Peyer's patch (tissue), 4 donors: ENCODE results near the gene TUBG2. TPM values are rescaled to one million over a fixed set of nuclear protein-coding genes. Genes with fewer than 3 reads are reported as not detected.

Source experiments
- DNase-seq, 3 donors: peaks; one replicate each; pipeline ENCODE4 v3.0.0-alpha.2; 2017 to 2019
- H3K27ac ChIP-seq, 4 donors: fragments of 200-600 bp; sonication (generic); one replicate each; pipeline ENCODE4 v1.5.1; 2016 to 2019
- H3K27me3 ChIP-seq, 2 donors: fragments of 200-600 bp; sonication (generic); one replicate each; pipeline ENCODE4 v1.5.1; 2019
- H3K36me3 ChIP-seq, 3 donors: fragments of 200-600 bp; sonication (generic); one replicate each; pipeline ENCODE4 v1.5.1; 2016 to 2019
- H3K4me1 ChIP-seq, 4 donors: fragments of 200-600 bp; sonication (generic); one replicate each; pipeline ENCODE4 v1.5.1; 2016 to 2019
- H3K4me3 ChIP-seq, 4 donors: fragments of 200-600 bp; sonication (generic); 1 replicate in 3 of 4; 2 replicates in 1 of 4; pipeline ENCODE4 v1.5.1; 2016 to 2019; ENCODE audit warnings: mild to moderate bottlenecking in 1 of 4
- H3K9me3 ChIP-seq, 4 donors: fragments of 200-600 bp; sonication (generic); one replicate each; pipeline ENCODE4 v1.5.1; 2016 to 2019; ENCODE audit warnings: mild to moderate bottlenecking in 1 of 4
- POLR2A ChIP-seq, 2 donors: fragments of 450-650 bp; IDR thresholded peaks; one replicate each; pipeline ENCODE4 v1.5.1; 2017; ENCODE audit warnings: antibody characterized with exemption in 2 of 2, mild to moderate bottlenecking in 2 of 2, moderate library complexity in 2 of 2
- total RNA-seq, 4 donors: library from RNA; depleted of rRNA; stranded (reverse); fragments of >200 nt; gene quantifications; one replicate each; pipeline ENCODE4 v1.1.0, GENCODE V29; 2016
- TF ChIP-seq, protein P1 (sequence below), 6 experiments: fragments of 450-650 bp in 4 of 6; fragments of 200-600 bp in 2 of 6; sonication (generic) in 1 of 6; IDR thresholded peaks; one replicate each; pipeline ENCODE4 v1.5.1; 2017 to 2019; ENCODE audit warnings: antibody characterized with exemption in 6 of 6, mild to moderate bottlenecking in 3 of 6, moderate library complexity in 1 of 6

Gene TUBG2
- total RNA-seq, 4 donors from 2014 or later: 5.6 to 79.2 (median 16.6) TPM

DNA sequence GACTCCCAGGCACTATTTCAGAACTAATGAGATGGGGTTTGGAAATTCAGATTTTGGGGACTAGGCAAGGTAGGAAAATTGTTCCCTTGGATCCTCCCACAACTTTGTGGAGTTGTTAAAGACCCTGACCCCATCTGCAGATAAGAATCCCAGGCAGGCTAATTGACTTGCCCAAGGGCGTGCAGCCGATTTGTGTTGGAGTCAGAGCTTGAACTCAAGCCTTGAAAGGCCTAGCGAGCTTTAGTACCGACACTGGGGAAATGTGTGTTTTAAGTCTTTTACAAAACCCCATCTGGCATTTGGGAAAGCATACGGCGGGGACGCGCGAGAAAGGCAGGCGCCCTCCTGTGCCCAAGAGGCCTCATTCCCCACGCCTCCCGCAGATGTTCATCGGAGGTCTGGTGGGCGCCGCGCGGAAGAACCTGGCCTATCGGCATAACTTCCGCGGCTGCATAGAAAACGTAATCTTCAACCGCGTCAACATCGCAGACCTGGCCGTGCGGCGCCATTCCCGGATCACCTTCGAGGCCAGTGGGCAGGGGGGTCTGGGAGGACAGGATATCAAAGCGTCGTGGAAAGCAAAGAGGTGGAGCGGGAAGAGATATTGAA lies 27.5 kb downstream of the TUBG2 start:
- H3K27ac ChIP-seq: no peak overlapping the region
- H3K4me1 ChIP-seq: peaks cover 3 to 27% (median 7%) of the 10 kb centered on the region in 4 donors
- no peak for DNase-seq
- H3K27me3 ChIP-seq: no peaks in the 10 kb centered on the region
- no peaks in the 10 kb centered on the region for H3K36me3 ChIP-seq
- no peak for TF ChIP-seq POLR2A (IDR thresholded peaks at IDR 0.05)
- TF ChIP-seq, protein P1, sequence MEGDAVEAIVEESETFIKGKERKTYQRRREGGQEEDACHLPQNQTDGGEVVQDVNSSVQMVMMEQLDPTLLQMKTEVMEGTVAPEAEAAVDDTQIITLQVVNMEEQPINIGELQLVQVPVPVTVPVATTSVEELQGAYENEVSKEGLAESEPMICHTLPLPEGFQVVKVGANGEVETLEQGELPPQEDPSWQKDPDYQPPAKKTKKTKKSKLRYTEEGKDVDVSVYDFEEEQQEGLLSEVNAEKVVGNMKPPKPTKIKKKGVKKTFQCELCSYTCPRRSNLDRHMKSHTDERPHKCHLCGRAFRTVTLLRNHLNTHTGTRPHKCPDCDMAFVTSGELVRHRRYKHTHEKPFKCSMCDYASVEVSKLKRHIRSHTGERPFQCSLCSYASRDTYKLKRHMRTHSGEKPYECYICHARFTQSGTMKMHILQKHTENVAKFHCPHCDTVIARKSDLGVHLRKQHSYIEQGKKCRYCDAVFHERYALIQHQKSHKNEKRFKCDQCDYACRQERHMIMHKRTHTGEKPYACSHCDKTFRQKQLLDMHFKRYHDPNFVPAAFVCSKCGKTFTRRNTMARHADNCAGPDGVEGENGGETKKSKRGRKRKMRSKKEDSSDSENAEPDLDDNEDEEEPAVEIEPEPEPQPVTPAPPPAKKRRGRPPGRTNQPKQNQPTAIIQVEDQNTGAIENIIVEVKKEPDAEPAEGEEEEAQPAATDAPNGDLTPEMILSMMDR (IDR thresholded peaks at IDR 0.05): no peak
- H3K4me3 ChIP-seq: no peak overlapping the region
- no peaks in the 10 kb centered on the region for H3K9me3 ChIP-seq

DNA sequence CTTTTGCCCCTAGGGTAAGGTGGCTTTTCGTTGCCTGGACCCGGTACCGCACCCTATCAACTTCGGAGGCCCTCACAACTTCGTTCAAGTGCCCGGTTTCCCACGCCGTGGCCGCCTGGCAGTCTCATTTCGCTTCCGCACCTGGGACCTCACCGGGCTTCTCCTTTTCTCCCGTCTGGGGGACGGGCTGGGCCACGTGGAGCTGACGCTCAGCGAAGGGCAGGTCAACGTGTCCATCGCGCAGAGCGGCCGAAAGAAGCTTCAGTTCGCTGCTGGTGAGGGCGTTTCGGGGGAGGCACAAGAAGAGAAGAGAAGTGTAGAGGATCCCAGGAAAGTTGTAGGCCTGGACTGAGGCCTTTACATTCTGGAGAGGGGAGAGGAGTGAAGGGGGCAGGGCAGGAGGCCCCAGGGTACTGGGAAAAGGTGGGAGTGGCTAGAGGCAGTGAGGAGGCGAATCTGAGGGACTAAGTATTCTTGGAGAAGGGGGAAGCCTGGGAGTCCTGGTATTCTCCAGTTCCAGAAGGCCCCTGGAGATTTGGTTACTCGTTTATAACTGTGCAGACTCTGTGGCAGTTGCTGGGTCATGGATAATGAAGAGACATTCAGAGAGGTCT lies 28.7 kb downstream of the TUBG2 start:
- Histone ChIP-seq H3K27ac (no peak overlapping the region), H3K9me3 (no peaks in the 10 kb centered on the region), H3K36me3 (no peaks in the 10 kb centered on the region), H3K4me1 (peaks cover 0 to 18% (median 2%) of the 10 kb centered on the region in 4 donors), H3K4me3 (no peak overlapping the region), H3K27me3 (no peaks in the 10 kb centered on the region)
- DNase-seq: no peak
- TF ChIP-seq, protein P1 (IDR thresholded peaks at IDR 0.05): no peak

DNA sequence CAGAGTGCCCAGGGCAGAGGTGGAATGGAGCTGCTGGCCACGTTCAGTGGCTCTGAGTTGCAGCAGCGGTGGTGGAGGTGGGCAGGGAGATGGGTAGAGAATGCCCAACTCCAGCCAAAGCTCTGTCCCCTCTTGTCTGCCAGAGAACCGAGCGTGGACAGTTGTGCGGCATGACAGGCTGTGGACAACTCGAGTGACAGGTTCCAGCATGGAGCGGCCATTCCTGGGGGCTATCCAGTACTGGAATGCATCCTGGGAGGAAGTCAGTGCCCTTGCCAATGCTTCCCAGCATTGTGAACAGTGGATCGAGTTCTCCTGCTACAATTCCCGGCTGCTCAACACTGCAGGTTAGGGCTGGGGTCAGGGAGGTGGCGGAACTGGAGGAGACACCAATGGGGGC lies 31.5 kb downstream of the TUBG2 start:
- Histone ChIP-seq H3K4me3 (no peak overlapping the region), H3K4me1 (no peaks in the 10 kb centered on the region), H3K27me3 (no peaks in the 10 kb centered on the region), H3K27ac (no peak overlapping the region), H3K36me3 (peaks cover 0 to 3% (median 0%) of the 10 kb centered on the region in 3 donors), H3K9me3 (no peaks in the 10 kb centered on the region)
- TF ChIP-seq, protein P1 (IDR thresholded peaks at IDR 0.05): no peak
- TF ChIP-seq POLR2A (IDR thresholded peaks at IDR 0.05): no peak
- no peak for DNase-seq

DNA sequence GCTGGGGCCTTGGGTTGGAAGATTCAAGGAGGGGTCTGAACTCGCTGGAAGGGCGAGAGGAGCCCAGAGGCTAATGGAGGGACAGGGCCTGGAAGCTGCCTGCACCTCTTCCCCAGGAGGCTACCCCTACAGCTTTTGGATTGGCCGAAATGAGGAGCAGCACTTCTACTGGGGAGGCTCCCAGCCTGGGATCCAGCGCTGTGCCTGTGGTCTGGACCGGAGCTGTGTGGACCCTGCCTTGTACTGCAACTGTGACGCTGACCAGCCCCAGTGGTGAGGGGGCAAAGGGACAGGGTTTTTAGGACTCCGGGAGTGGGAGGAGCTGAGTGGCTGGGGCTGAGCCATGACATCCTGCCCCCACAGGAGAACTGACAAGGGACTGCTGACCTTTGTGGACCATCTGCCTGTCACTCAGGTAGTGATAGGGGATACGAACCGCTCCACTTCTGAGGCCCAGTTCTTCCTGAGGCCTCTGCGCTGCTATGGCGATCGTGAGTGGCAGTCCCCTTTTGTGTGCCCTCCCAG lies 32.0 kb downstream of the TUBG2 start:
- no peaks in the 10 kb centered on the region for H3K27me3 ChIP-seq
- TF ChIP-seq POLR2A (IDR thresholded peaks at IDR 0.05): no peak
- TF ChIP-seq, protein P1 (IDR thresholded peaks at IDR 0.05): no peak
- H3K4me3 ChIP-seq: no peak overlapping the region
- no peaks in the 10 kb centered on the region for H3K9me3 ChIP-seq
- no peak for DNase-seq
- no peak overlapping the region for H3K27ac ChIP-seq
- no peaks in the 10 kb centered on the region for H3K4me1 ChIP-seq
- peaks cover 0 to 8% (median 0%) of the 10 kb centered on the region in 3 donors for H3K36me3 ChIP-seq

DNA sequence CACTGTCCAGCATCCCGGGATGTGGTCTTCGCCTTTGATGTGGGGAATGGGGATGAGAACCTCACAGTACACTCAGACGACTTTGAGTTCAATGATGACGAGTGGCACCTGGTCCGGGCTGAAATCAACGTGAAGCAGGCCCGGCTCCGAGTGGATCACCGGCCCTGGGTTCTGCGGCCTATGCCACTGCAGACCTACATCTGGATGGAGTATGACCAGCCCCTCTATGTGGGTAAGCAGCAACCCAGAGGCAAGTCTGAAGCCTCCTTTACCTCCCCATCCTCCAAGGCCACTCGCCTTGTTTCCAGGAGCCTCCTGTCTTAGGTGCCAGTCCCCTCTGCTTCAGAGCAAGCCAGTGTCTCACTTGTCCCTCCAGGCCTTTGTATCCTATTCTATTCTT lies 33.4 kb downstream of the TUBG2 start:
- DNase-seq: no peak

DNA sequence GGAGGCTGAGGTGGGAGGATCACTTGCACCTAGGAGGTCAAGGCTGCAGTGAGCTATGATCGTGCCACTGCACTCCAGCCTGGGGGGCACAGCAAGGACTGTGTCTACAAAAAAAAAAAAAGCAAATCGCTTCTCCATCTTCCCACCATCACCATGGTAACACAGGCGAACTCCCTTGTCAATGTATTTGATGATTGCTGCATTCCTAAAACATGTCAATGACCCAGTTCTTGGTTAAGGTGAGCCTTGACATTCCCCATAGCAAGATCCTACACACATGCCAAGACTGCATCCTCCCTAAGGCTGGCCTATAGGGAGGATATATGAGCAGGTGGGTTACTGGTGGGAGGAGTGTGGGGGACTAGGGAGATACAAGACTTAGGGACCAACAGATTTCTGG lies 35.4 kb downstream of the TUBG2 start:
- no peaks in the 10 kb centered on the region for H3K27me3 ChIP-seq
- H3K36me3 ChIP-seq: peaks cover 0 to 9% (median 0%) of the 10 kb centered on the region in 3 donors
- H3K4me3 ChIP-seq: no peak overlapping the region
- H3K27ac ChIP-seq: no peak overlapping the region
- no peaks in the 10 kb centered on the region for H3K9me3 ChIP-seq
- no peak for TF ChIP-seq POLR2A (IDR thresholded peaks at IDR 0.05)
- TF ChIP-seq, protein P1 (IDR thresholded peaks at IDR 0.05): no peak
- DNase-seq: no peak
- no peaks in the 10 kb centered on the region for H3K4me1 ChIP-seq

More for the DNA sequence above, 33.4 kb downstream of the TUBG2 start:
- H3K9me3 ChIP-seq: no peaks in the 10 kb centered on the region
- no peak overlapping the region for H3K4me3 ChIP-seq
- no peaks in the 10 kb centered on the region for H3K4me1 ChIP-seq
- TF ChIP-seq POLR2A (IDR thresholded peaks at IDR 0.05): no peak
- H3K36me3 ChIP-seq: peaks cover 0 to 9% (median 0%) of the 10 kb centered on the region in 3 donors
- H3K27ac ChIP-seq: no peak overlapping the region
- no peaks in the 10 kb centered on the region for H3K27me3 ChIP-seq
